ENCODE measurements around the gene TACC2.
A peak's percentile ranks its signal among the peaks of the same experiment; 100 is the strongest.

TACC2 gene

DNA sequence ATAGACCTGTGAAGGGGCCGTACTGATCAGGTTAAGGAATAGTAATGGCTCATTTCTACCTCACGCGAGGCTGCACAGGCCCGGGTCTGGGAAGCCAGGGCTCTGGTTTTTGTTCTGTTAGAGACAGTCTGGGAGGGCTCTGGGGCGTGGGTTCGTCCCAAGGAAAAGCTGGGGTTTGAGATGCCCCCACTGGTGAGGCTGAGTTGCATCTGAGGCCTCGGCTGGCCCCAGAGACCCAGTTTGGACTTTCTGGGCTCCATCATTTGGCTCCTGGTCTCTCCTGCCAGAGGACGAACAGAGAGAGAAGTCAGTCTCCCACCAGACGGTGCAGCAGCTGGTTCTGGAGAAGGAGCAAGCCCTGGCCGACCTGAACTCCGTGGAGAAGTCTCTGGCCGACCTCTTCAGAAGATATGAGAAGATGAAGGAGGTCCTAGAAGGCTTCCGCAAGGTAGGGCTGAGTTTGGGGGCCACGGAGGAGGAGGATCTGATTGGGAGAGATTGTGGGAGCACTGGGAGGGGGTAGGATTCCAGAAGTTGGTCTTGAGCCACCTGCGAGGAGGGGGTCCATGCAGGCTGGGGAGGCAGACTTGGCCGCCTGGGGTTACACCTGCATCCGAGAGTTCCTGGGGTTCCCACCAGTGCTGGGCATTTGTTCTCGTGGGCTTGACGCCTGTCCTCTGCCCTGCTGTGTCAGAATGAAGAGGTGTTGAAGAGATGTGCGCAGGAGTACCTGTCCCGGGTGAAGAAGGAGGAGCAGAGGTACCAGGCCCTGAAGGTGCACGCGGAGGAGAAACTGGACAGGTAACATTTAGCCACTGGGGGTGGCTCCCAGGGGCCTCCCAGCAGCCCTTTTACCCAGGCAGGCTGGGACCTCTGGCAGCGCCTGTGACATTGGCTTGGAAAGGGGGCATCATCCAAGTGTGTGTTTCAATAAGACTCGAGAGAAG lies 259.7 kb downstream of the TACC2 start:
- DNase-seq (ENCODE audit: low read depth), result no peak

DNA sequence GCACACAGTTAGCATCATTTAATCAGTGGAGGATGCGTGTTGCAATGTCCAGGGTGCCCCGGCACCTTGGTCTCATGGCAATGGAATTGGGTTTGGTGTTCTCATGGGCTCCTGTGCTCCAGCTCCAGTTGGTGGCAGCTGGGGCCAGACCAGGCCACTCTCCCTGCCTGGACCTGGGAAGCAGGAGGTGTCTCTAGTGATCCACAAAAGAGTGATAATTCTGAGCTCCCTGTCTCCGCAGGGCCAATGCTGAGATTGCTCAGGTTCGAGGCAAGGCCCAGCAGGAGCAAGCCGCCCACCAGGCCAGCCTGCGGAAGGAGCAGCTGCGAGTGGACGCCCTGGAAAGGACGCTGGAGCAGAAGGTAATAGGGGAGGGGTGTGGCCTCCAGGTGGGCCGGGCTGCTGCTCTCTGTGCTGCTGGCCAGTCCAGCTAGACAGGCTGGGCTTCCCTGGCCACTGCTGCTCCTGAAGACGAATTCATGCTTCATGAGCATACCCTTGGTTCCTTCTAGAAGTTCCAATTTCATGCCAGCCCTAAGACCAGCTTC lies 260.4 kb downstream of the TACC2 start:
- DNase-seq (ENCODE audit: low read depth), result no peak

- DNase-seq (ENCODE audit: low read depth), result no peak
Measured at GRCh38 chr10:122249991-122250750, 261.2 kb downstream of the TACC2 start.

DNA sequence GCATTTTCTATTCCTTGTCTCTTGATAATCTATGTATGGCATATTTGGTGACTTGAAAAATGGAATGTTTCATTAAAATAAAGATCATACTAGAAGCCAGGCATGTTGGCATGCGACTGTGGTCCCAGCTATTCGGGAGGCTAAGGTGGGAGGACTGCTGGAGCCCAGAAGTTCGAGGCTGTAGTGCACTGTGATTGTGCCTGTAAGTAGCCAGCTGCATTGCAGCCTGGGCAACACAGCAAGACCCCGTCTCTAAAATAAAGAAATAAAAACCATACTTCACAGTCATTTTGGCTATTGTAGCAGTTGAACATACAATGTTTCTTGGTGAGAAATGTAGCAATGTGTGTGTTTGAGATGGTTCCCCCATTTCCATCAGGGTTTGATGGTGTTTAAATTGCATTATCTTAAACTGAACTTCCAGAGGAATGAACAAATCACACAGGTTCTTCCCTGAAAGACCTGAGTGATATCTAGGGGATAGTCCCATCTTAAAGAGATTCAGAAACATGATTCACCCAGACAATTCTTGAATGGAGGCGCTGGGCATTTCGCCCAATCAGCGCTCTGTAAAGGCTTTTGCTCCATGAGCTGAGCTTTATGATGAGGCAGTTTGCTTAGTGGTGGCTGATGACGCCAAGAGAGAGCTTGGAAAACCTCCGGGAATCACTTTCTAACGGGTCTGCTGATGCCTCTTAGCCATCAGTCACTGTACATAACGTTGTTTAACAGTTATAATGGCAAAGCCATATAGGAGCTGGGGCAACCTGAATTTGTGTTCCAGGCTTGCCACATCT lies 262.7 kb downstream of the TACC2 start:
- no peak for DNase-seq (ENCODE audit: low read depth)

DNA sequence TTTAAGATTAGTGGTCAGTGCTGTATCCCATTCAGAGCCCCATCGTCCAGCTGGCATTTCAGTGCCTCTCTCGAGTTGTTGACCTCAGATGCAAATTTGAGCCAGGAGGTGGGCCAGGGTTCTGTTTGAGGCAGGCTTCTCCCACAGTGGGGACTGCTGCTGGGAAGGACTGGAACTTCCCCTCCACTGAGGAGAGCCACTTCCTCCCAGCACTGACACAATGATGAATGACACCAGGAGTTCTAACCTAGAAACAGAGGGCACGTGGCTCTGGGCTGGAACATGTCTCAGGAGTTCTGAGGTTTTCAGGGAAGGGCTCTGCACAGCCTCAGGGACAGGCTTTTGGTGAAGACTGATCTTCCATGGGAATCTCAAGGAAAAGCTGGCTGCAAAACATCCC lies 263.8 kb downstream of the TACC2 start:
- no peak for DNase-seq (ENCODE audit: low read depth)

DNA sequence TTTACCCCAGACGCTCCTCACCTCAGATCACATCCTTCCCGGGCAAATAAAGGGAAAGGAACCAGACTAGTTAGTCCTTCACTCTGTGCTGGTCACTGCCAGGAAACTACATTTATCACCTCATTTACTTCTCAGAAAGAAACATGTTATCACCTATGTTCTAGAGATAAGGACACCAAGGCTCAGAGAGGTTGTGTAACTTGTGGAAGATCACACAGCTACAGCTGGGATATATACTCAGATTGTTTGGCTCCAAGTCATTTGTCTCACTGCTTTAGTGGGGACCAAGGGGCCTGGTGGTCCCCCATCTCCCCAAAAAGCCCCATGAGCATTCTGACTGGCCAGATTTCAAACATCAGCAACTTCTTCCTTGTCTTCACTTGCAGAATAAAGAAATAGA lies 264.6 kb downstream of the TACC2 start:
- DNase-seq (ENCODE audit: low read depth), result no peak

- DNase-seq (ENCODE audit: low read depth), result no peak
Measured at GRCh38 chr10:122254831-122255230, 265.9 kb downstream of the TACC2 start.

DNA sequence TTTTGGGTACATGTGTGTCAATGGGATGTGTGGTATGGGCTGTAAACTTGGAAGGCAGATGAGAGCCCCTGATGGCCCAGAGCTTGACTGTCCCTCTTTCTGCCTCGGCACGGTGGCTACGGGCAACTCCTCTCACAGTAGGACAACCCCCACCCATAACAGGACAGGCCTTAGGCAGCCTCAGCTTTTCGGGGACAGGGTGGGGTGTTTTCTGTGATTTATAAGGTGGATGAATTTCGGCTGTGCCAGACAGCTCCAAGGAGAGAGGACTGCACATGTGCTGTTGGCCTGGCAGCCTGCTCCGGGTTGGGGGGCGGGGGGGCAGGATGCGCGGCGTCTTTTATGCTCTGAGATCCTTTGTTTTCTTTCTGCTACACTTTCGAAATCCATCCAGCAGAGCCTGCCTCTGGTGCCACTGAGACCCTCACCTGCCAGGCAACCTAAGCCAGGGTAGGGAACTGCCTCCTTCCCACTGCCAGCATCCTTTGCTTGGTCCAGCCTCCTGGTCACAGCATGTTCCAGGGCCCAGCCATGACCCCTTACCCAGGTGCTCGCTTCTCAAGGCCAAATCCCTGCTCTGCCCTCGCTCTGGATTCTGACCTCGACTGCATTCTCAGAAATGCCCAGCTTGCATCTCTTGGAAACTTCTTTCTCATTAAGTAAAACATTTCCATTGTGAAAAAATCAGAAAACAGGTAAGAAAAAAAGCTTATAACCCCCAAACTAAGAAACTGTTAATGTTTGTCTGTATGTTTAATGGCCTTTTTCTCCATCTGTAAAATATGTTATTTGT lies 266.7 kb downstream of the TACC2 start:
- no peak for DNase-seq (ENCODE audit: low read depth)

GRCh38 chr10:122257041-122257440 lies 268.1 kb downstream of the TACC2 start:
- DNase-seq (ENCODE audit: low read depth), result no peak

DNA sequence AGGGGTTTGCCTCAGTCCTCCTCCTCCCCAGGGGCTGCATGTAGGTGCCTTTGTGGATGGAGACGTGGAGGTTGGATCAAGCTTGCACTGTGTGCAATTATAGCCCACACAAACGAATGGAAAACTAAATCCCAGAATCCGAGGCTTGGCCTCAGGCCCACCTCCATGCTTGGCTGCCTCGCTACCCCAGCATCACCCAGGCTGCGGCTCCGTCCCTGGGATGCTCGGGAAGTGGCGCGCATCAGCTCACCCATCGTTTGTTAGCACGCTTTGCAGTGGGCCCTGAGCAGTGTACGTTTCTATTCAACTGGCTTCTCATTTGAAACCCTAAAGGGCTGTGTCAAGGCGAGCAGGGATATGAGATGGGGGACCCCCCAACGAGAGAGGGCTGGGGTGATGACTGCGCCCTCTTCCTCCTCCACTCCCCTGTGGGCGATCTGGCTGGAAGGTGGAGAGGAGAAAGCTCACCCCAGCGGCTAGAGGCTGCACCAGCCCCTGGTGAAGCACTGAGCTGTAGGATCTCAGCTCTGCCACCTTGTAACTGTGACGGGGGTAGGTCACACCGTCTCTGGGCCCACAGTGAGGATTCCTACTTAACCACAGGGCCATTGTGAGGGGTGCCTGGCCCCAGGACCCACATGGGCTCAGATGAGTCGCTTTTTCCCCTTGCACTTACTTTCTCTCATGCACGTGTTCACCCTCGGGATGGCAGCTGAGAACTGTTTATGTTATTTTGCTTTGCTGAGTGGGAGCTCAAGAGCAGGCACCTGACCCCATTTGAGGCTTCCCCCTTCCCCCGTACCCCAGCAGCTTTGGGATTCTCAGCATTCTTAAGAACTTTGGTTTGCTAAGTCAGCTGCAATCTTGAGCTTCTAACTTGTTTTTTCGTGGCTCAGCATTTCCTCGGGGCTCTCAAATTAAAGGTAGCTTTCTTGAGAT lies 269.4 kb downstream of the TACC2 start:
- no peak for DNase-seq (ENCODE audit: low read depth)

- DNase-seq (ENCODE audit: low read depth), result no peak
Measured at GRCh38 chr10:122259075-122259466, 270.1 kb downstream of the TACC2 start.

- DNase-seq (ENCODE audit: low read depth), result no peak
Measured at GRCh38 chr10:122261584-122261983, 272.6 kb downstream of the TACC2 start.

DNA sequence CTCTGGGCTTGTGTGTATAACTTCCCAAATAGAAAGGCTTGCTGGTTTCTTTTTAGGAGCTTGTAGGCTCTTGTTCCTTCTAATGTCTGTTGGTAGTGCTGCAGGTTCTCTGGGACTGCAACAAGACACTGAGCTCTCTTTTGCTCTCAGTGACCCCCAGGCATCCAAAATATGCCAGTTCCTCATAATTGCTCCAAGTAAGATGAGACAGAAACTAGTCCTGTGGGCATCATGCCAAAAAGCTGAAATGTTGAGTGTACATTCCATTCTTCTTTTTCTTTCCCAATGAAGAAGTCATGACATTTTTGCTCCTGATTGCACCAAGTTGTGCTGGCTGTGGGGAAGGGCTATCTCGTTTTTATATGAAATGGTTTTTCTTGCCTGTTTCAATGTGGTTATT lies 275.0 kb downstream of the TACC2 start:
- peak; percentile 68 for DNase-seq (ENCODE audit: low read depth)

GRCh38 chr10:122264436-122264835 lies 275.5 kb downstream of the TACC2 start:
- DNase-seq (ENCODE audit: low read depth), result no peak

- DNase-seq (ENCODE audit: low read depth), result no peak
Measured at GRCh38 chr10:122264931-122265330, 276.0 kb downstream of the TACC2 start.

GRCh38 chr10:122265896-122266295 lies 276.9 kb downstream of the TACC2 start:
- DNase-seq (ENCODE audit: low read depth), result no peak

DNA sequence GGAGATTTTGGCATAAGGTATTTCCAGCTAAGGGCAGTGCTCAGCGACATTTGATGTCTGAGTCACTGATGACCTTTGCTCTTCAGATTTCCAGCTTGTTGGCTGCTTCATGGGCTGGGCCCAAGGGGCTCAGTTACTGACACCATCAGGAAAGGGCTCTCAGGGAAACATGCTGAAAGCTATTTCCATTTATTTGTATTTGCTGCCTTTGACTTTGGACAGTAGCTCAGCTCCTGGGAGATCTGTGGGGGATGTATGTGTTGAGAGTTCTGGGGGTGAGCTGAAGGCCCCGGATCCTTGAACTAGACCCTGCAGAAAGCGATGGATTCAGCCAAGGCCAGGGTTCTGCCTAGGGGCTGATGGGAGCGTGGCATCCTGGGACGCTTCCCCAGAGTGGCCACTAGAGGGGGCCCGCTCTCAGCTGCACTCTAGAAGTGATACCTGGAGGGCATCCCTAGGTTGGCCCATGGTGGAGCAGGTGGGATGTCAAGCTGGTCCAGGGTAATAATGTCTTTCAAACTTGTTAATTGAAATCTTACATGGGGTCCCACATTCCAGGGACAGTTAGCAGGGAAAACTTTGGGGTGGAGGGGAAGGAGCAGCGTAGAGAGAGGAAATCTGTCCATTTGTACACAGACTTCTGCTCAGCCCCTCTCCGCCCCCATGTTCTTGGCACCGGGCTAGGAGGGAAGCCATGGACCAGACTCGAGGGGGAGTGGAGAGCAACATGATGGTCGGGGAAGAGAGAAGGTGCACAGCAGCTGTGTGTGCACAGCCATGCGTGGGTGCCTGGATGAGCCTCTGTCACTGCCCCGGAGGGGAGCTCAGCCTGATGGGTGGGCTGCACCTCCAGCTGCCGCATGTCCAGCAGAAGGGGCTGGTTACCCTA lies 279.1 kb downstream of the TACC2 start:
- DNase-seq (ENCODE audit: low read depth), result no peak

- no peak for DNase-seq (ENCODE audit: low read depth)
Measured at GRCh38 chr10:122269059-122269687, 280.2 kb downstream of the TACC2 start.

- no peak for DNase-seq (ENCODE audit: low read depth)
Measured at GRCh38 chr10:122271076-122271475, 282.1 kb downstream of the TACC2 start, which contains the start of gene BTBD16. Gene BTBD16 (plus strand): TSS chr10:122271296. CDS start chr10:122275082, 3,786 bp downstream.

Measured in non-pigmented ciliary epithelial cell (primary cell).